AG20443 (cell line): ENCODE results near the gene KCNC4.

Experiments used
- DNase-seq: peaks from one replicate; pipeline ENCODE4 v3.0.0; 2012; ENCODE audit warnings: low spot score, mixed read lengths

The KCNC4 gene

DNA sequence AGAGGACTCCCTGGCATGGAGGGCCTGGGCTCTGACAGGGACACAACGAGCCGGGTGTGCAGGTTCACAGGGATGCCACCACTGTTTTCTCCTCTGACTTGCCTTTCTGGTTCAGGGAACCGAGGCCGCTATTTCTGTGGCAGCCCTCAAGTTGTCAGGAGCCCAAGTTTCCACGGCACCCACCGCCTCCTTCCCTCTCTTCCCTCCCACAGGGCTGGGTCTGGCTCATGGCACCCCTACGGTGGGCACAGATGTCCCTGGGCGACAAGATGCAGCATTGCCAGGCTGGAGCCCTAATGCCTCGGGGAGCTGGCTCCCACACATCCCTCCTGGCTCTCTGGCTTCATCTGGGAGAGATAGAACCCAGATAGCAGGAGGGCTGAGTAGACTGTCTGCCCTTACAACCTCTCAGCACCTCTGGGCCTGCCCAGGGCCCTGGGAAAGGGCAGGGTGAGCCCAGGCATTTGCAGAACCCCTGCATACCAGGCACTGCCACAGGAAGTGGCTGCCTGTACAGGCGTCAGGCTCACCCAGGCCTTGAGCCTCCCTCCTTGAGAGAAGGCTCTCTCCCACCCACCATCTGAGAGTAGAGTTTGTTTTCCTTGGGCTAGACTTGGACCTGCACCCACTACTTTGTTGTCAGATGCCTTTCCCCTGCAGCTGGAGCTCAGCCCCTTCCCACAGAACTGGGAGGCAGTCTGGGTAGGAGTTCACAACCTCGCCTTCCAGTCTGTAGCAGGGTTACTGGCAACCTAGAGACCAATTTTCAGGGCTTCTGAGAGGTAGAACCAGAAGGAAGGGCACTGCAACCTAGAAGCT lies 20.5 kb downstream of the KCNC4 start:
- no peak for DNase-seq

DNA sequence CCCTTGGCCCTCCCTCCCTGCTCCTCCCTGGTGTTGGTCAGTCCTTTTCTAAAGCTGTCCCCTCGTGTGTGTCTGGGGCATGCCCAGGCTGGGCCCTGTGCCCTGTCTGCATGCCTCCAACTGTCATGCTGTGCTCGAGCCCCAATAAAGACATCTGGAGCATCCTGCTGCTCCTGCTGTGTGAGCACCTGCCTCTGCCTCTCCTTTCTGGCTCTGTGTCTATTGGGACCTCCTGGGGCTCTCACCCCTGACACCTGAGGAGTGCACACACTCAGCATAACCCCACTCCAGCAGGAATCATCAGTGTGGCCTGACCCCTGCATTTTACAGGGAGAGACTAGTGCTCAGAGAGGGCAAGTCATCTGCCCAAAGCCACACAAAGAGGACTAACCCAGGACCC lies 23.7 kb downstream of the KCNC4 start:
- DNase-seq: no peak

DNA sequence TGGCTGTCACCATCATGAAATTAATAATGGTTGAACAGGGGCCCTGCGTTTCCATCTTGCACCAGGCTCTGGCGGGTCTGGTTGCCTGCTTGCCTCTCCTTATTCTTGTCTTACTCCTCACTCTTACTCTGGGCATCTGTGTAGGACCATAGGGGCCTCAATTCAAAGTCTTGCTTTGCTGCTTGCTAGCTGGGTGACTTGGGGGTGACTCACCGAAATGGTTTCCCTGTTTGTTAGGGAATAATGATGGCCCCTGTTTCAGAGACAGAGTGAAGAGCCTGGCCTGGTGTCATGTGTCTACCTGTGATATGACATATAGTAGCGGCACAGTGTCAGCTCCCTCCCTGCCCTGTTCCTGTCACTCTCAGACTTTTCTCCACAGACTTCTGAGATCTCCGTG lies 24.6 kb downstream of the KCNC4 start:
- no peak for DNase-seq

DNA sequence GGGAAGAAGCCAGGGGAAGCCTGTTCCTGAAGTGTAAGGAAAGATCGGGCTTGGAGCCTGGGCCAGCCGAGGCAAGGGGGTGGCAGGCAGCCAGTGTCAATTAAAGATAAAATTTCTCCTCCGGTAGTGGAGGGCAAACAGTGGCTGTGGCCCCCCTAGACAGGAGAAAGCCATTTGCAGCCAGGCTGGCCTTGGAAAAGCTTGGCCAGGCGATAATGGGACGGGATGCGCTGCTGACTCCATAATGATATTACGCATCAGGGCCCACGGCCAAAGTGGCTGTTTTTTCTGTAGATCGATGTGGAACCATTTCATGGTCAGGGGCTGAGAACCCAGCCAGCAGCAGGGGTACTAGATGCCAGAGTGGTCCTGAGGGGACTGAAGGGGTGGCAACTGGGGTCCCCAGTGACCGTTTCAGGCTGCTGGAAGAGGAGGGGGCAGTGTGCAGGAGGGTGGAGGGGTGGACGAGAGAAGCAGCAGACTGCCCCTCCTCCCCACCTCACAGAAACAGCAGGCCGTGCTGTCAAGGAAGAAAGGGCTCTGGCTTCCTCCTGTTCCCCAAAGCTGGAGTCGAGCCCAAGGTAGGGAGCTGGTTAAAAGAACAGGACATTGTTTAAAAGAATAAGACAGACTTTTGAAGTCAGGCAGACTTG lies 25.2 kb downstream of the KCNC4 start:
- no peak for DNase-seq

DNA sequence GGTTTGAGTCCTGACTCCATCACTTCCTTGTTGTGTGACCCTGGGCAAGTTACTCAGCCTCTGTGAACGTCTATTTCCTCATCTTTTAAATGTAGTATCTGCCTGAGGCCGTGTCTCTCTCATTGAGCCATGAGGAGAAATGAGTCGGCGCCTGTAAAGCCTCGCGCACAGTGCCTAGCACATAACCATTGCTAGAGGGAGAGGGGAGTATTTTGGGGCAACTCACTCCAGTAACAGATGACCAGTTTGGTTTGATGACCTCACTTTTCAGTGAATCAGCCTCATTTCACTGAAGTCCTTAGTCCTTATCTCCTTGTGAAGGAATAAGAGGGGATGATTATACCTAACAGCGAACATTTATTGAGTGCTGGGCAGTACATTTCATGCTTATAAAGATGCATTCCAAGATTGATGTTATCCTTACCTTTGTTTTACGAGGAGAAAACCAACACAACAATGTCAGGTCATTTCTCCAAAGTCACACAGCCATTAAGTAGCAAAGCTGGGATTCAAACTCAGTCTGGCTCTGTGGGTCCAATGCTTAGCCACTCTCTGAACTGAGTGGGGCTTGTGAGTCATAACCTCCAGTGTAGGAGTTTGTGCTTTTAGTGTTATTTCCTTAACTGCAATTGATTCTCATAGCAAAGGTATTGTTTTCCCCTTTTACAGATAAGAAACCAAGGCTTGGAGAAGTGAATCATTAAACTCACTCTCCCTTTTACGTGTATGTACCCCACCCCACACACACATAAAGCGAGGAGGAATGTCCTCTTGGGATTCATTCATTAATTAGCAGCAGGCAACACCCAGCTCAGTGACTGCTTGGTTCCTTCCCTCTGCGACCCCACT lies 25.9 kb downstream of the KCNC4 start:
- DNase-seq: peak; percentile 80

DNA sequence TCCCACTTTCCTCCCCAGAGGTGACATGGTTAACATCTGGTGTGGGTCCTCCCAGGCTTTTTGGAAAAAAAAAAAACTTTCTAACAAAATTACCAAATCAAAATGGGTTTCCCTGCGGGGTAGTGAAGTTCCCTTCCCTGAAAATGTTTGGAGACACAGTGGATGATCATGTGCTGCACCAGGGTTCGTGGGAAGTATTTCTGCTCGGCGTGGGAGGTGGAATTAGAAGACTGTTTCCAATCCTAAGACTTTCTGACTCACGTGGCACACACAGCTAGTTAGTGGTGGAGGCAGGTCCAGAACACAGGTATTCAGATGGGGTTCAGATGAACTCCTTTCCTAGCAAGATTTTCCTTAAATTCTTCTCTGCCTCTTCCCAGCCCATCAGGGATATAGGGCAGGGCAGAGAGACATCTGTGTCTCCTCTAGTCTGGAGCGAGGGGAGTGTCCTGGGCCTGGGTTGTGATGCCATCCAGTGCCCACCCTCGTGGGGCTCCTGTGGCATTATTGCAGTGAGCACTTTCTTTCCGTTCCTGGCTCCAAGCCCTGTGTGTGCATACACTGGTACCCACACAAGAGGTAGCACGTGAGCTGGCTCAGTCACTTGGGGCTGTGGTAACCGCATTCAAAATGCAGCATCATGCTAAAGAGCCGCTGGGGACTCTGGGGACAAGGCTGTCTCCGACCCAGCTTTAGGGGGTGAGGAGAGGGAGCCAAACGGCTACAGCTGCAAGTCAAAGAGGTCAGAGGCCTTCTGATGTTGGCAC lies 27.5 kb downstream of the KCNC4 start:
- no peak for DNase-seq

DNA sequence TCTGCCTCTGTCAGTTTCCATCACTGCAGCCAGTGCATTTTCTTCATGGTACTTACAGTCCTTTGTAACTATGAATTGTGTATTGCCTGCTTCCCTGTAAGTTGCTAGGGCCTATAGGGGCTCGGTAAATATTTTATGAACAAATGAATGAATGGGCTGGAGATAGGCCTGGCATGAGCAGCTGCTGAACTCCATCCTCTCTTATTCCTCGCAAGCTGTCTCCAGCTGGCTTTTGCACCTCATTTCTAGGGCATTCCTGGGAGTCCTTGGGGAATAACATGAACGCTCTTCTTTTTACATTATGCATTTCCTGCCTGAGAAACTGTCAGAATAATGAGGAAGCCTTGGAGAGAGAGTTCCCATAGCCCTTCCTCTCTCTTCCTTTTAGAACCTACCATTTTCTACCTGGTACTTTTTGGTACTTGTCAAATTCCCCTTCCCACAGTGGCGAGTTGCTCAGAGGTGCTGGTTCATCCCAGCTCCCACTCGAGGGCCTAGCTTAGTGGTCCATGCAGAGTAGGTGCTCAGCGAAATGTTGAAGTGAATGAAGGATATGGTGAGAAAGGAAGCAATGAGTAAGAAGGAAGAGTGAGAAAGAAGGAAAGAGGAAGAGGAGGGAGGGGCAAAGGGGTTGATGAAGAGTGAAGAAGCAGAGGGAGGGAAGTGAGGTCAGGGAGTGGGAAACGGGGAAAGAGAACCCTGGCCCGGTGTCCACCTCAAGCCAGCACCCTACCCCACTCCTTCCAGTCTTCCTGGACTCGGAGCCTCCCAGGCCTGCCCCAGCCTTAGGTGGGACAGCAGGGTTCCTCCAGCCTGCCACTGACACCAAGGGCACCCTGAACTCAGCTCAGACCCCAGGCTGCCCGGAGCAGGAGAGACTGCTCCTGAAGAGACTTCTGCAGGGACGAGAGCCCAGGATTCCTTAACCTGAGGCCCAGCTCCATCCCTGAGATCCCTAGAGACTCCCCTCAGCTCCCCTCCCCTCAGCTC lies 29.6 kb downstream of the KCNC4 start:
- DNase-seq: no peak

DNA sequence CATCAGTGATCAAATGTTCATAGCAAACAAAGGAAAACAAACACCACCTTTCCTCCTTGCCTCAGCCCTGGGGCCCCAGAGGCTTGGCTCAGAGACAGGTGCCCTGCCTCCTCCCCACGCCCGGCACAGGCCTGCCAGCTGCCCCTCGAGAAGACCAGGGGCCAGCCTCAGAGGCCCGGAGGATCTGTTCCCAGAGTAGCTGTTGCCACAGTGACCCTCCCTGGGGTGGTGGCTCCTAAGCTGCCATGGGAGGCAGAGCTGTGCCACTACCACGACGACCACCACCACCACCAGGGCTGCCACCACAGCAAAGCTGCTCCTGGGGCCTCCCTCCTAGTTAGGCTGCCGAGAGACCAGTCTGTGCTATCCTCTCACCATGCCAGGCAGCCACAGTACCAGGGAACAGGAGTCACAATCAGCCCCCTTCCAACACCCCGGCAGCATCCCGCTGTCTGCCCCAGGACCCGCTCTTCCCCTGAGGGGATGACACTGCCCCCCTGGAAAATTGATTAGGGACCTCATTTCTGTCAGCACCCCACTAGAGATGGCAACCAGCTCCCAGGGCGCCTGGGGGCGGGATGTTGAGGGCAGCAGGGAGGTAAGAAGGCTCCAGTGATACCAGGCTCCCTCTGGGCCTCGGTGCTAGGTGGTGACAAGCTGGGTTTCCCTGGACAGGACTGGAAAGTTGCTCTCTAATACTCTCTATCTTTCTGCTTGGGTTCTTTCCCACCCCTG lies 30.5 kb downstream of the KCNC4 start:
- no peak for DNase-seq

DNA sequence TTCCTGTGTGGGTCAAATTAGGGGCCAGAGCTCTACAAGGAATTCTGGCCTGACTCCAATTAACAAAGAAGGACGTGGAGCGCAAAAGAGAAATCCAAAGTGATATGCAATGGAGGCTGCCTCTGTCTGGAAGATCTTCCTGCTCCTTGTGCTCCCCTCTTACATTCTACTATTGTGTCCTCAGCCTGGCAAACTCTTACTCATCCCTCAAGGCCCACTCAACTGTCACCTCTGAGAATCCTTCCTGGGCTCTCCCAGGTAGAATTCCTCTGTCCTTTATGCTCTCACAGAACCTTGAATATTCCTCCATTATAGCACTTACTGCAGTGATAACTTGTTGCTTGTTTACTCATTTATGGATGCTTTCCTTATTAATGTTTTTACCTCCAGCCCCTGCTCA lies 31.4 kb downstream of the KCNC4 start:
- no peak for DNase-seq

DNA sequence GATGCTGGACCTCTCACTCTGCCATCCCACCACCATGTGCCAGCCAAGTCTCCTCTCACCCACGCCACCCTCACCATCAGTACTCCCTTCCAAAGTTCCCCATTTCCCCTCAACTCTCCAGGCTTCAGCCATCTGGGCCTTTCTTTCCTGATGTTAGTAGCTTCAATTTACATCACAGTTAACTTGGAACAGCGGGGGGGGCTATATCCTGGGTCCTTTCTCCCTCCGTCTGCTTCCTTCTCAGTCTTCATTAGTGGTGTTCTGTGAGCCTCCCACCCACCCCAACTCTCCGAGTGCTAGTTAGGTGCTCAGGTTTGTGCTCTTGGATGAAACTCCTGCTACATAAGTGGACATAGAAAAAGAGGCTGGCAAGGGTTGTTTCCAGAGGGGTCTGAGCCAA lies 31.9 kb downstream of the KCNC4 start:
- no peak for DNase-seq

DNA sequence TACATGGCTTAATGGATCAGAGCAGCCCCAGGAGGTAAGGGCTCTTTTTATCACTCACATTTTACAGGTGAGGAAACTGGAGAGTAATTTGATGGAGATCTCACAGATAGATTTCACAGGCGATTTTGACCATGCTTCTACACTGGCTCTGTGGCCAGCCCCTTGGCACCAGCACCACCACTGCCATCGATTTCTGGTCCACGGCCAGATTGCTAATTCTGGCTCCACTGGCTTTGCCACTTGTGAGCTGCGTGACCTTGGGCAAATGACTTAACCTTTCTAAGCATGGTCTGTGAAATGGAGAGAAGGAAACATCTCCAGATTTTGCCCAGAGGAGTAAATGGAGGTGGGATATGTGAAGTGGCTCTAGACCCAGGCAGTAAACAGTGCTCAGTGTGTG lies 32.6 kb downstream of the KCNC4 start:
- no peak for DNase-seq

DNA sequence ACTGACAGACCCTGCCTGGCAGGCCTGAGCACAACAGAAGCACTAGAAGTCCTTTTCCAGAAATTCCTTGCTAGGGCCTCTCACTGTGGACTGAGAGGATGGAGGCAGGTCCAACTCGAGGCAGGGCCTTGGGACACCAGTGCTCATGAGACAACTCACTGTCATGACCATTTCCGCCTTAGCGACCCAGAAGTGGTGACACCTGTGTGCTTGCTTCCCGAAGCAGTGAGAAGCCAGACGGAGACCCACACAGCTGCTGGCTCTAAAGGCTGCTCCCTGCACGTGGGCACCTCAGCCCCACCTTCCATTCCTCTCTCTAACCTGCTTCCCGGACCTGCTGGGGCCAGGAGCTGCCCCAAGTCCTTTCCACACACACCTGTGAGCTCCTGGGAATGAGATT lies 33.0 kb downstream of the KCNC4 start:
- DNase-seq: no peak

DNA sequence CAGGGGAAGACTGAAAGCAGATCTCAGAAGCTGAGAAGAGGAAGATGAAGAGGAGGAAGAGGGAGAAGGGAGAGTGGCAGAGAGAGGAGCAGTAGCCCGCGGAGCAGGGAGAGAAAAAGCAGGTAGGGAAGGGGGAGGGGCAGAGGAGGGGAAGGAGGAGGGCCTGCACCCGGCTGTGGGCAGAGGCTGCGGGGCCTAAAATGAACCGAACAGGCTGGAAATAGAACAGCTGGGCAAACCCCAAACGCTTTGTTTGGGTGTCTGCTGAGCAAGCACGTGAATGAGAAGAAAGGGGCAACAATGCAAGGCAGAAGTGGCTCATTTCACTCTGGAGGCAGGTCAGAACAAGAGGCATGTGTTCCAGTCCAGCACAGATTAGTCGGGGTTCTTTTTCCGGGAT lies 33.5 kb downstream of the KCNC4 start:
- no peak for DNase-seq

DNA sequence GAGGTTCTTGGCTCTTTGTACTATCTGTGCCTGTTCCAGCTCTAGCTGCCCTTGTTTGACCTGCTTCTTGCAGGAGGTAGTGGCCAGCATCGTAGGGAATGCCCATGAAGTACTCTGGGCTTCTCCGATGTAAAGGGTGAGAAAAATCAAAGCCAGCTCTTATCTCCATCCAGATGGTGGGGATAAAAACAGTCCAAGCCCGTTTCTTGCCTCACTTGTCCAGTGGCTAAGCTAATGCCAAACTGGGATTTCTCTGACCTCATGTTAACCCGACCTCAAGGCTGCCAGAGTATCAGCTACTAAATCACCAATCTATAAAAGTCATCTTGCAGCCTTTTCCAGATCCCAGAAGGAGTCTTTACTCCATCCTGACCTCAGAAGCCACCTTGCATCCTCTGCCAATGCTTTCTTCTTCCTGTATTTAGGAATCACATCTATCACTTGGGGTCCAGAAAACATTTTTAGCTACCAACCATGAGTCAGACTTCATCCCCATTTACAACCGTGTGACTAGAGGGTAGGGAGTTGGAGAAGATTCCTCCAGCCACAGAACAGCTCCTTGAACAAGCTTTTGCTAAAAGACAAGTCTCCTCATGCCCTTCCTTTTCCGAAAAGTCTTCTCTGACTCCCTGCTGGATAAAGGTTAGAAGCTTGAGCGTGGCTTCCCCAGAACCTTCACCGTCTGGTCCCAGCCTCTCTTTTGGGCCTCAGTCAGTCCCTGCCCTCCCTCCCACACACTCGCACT lies 35.9 kb downstream of the KCNC4 start:
- no peak for DNase-seq

DNA sequence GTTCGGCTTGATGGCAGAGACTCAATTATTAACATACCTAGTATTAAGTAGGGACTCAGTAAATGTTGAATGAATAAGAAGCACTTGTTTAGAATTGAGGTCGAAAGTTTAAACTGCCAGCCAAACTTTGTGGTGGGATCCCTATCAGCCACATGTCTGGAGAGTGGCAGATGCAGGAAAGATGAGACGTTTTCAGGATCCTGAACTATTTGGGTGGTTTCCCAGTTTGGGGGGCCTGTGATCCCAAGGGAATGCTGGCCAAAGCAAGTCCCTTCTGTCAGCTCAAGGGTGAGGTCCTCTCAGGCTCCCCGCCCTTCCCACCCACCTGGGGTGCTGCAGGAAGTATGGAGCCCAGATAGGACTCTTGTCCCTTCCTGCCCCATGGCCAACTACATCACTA lies 38.6 kb downstream of the KCNC4 start:
- DNase-seq: no peak

DNA sequence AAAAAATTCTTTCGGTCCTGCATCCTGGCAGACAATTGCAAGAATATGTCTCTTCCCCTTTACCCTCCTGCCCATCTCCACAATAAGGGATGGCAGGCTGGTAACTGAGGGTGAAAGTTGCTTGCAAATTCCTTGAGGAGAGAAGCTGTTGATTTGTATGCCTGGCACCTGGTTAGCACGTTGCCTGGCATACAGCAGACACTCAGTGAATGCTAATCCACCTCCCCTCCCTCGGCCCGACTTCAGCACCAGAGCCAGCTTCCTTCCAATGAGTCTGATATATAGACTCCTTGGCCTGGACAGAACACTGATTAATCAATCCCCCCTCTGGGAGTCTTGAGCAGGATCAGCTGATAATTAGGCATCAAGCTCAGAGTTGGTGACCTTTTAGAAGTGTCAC lies 39.1 kb downstream of the KCNC4 start:
- no peak for DNase-seq

DNA sequence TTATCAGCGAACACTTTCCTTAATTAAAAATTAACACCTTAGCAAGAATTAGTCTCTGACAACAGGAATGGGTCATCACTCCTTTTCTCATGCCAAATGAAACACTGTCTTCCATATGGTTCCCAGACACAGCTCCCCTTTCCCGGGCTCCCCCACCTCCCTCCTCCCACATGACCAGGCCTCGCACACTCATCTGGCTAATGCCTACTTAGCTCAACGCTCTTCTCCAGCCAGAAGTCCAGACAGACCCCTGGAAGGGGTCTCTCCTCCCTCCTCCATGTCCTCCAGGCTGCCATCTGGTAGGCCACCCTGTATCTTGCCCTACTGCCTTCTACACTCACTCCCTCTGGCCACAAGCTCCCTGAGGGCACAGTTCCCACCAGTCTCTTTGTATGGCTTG lies 39.9 kb downstream of the KCNC4 start:
- no peak for DNase-seq

DNA sequence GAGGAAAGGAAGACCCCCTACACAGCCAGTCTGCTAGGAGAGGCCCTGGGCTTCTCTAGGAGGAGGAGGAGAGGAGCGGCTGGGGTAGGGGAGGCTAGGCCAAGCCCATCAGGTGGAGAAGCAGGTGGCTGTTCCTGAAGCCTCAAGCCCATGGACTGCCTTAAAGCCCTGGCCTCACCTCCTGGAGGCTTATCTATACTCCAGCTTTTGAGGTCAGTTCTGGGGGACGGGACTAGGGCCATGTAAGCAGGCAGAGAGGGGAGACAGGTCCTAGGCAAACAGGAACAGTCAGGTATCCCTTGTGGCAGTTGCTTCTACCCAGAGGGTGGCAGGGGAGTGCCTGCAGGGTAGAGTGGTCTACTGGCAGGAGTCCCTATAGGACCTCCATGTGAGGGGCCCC lies 40.6 kb downstream of the KCNC4 start:
- no peak for DNase-seq

DNA sequence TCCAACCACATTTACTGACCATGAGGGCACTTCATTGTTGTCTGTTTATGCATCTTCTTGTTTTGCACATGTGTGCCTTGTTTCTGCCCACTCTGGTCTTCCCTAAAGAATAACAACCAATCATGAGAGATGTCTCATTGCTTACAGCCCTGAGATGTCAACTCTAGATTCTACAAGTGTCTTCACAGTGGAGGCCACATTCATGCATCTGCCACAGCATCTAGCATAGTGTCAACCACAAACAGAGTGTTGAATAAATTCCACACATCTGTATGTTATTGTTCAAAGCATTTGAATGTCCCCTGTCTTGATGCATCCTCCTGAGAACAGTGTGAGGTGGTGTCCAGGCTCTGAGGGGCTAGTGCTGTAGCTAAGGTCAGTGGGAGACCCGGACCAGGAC lies 43.1 kb downstream of the KCNC4 start:
- DNase-seq: no peak
